Adrenal gland (tissue), 5 donors: ENCODE results near the gene ZMAT5.

Experiments
- CTCF ChIP-seq, 6 experiments: fragments of 450-650 bp in 4 of 6; fragments of 200-600 bp in 2 of 6; sonication (generic) in 1 of 6; IDR thresholded peaks; 1 replicate in 5 of 6; 2 replicates in 1 of 6; pipeline versions ENCODE4 v1.5.1 to v1.8.0; 2016 to 2021; ENCODE audit warnings: antibody characterized with exemption in 6 of 6, mild to moderate bottlenecking in 2 of 6, moderate library complexity in 1 of 6
- POLR2A ChIP-seq, 2 donors: fragments of 450-650 bp; IDR thresholded peaks; one replicate each; pipeline ENCODE4 v1.6.1; 2017; ENCODE audit warnings: antibody characterized with exemption in 2 of 2, mild to moderate bottlenecking in 2 of 2, moderate library complexity in 1 of 2
- donor health status: DM: no; HTN: no; CAD: no.

GRCh38 chr22:29693161-29693560 is 73.6 kb downstream of the ZMAT5 start:
- TF ChIP-seq CTCF (IDR thresholded peaks at IDR 0.05) (no peak), POLR2A (IDR thresholded peaks at IDR 0.05) (no peak)
